Measurements from ENCODE around the gene C11orf42. TPM values are rescaled to one million over a fixed set of nuclear protein-coding genes. Genes with fewer than 3 reads are reported as not detected.

C11orf42 gene
- total RNA-seq, 4 donors from 2014 or later: not detected

- Histone ChIP-seq H3K4me3 (no peak overlapping the region), H3K27ac (replicated peaks in 1 of 4) (no peak overlapping the region), H3K9me3 (no peaks in the 10 kb centered on the region), H3K27me3 (no peaks in the 10 kb centered on the region), H3K36me3 (peaks cover 0 to 13% (median 12%) of the 10 kb centered on the region in 4 donors), H3K4me1 (no peaks in the 10 kb centered on the region)
- no peak for TF ChIP-seq POLR2AphosphoS5 (IDR thresholded peaks at IDR 0.05)
- TF ChIP-seq POLR2A (IDR thresholded peaks at IDR 0.05; ENCODE audit: low read depth): no peak
- no peak for TF ChIP-seq EP300 (IDR thresholded peaks at IDR 0.05)
- TF ChIP-seq CTCF (IDR thresholded peaks at IDR 0.05): no peak
- peak; percentile 91 for DNase-seq (ENCODE audit: extremely low spot score)
- intact Hi-C loops (cut with DNase I): no loop called here
- WGBS: 65% methylated on average over 4 of the region's 4 CpGs
Measured at GRCh38 chr11:6200975-6201374, 4.4 kb upstream of the C11orf42 start.

DNA sequence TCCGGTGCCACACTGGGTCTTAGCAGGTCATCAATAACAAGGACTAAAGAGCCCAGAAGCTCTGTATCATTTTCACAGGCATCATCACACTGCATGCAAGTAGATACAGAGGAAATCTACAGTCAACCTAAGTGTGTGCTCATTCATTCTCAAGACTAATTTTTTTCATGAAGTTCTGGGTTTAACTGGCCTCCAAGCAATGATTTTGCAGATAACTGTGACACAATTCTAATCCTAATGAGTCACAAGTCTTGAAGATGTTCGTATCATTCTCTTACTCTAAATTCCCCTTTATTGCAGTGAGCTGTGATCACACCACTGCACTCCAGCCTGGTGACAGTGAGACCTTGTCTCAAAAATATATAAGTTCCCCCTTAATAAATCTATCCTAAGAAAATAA lies 3.9 kb upstream of the C11orf42 start:
- DNase-seq (ENCODE audit: extremely low spot score): no peak
- Histone ChIP-seq H3K36me3 (peaks cover 0 to 17% (median 13%) of the 10 kb centered on the region in 4 donors), H3K9me3 (no peaks in the 10 kb centered on the region), H3K4me1 (no peaks in the 10 kb centered on the region), H3K27me3 (no peaks in the 10 kb centered on the region), H3K27ac (replicated peaks in 1 of 4) (no peak overlapping the region), H3K4me3 (no peak overlapping the region)
- intact Hi-C loops (cut with DNase I): no loop called here
- TF ChIP-seq CTCF (IDR thresholded peaks at IDR 0.05): no peak
- TF ChIP-seq EP300 (IDR thresholded peaks at IDR 0.05): no peak
- no peak for TF ChIP-seq POLR2A (IDR thresholded peaks at IDR 0.05; ENCODE audit: low read depth)
- no peak for TF ChIP-seq POLR2AphosphoS5 (IDR thresholded peaks at IDR 0.05)
- 61% methylated on average over 2 of the region's 2 CpGs for WGBS

DNA sequence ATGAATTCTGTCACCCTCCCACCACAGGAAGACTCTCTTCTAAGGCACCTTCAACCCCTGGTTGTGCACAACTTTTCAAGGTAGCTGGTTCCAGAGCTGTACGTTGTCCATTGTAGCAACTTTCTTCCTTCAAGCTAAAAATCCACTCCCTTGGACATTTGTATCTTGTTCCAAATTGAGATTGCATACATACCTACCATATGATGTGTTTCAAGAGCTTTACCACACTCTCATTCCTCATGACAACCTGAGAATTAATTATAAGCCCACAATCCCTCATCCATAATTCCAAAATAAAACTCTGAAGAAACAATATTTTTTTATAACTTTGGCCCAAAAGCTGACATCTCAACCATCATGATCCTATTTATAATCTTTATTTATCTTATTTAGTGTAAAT lies 3.3 kb upstream of the C11orf42 start:
- DNase-seq (ENCODE audit: extremely low spot score): no peak
- intact Hi-C loops (cut with DNase I): no loop called here
- H3K36me3 ChIP-seq: peaks cover 0 to 18% (median 14%) of the 10 kb centered on the region in 4 donors
- H3K27ac ChIP-seq (replicated peaks in 1 of 4): no peak overlapping the region
- H3K4me3 ChIP-seq: no peak overlapping the region
- H3K27me3 ChIP-seq: no peaks in the 10 kb centered on the region
- H3K9me3 ChIP-seq: no peaks in the 10 kb centered on the region
- TF ChIP-seq POLR2A (IDR thresholded peaks at IDR 0.05; ENCODE audit: low read depth) (no peak), CTCF (IDR thresholded peaks at IDR 0.05) (no peak), POLR2AphosphoS5 (IDR thresholded peaks at IDR 0.05) (no peak), EP300 (IDR thresholded peaks at IDR 0.05) (no peak)
- WGBS: 76% methylated on average over 1 of the region's 1 CpG
- no peaks in the 10 kb centered on the region for H3K4me1 ChIP-seq

DNA sequence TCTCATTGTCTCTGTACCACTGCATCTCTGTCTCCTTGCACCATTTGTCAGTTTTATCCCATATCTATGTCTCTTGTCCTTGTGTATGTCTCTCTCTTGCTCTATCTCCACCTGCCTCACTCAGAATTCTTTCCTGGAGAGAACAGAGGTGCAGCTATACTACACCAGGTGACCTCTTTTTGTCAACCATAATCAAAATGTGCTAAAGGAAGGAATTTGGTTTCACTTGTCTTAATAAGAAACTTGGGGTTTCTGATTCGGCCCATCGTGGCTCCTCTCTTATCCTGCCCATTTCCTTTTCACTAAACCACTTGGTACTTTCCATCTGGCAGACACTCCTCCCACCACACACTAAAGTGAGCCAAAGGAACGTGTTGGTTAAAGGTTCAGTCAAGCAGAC lies 2.0 kb upstream of the C11orf42 start:
- intact Hi-C loops (cut with DNase I): no loop called here
- WGBS: 69% methylated on average over 3 of the region's 3 CpGs
- H3K36me3 ChIP-seq: peaks cover 0 to 23% (median 20%) of the 10 kb centered on the region in 4 donors

More for the DNA sequence above, 2.0 kb upstream of the C11orf42 start:
- Histone ChIP-seq H3K4me1 (no peaks in the 10 kb centered on the region), H3K4me3 (no peak overlapping the region), H3K9me3 (no peaks in the 10 kb centered on the region), H3K27ac (replicated peaks in 1 of 4) (no peak overlapping the region), H3K27me3 (no peaks in the 10 kb centered on the region)
- TF ChIP-seq CTCF (IDR thresholded peaks at IDR 0.05) (no peak), EP300 (IDR thresholded peaks at IDR 0.05) (no peak), POLR2A (IDR thresholded peaks at IDR 0.05; ENCODE audit: low read depth) (no peak), POLR2AphosphoS5 (IDR thresholded peaks at IDR 0.05) (no peak)
- no peak for DNase-seq (ENCODE audit: extremely low spot score)
